Midbrain (tissue), 1 donor: ENCODE data around the gene PIK3R1.
"Not testable (repeated sequence)": the region's sequence is repeated elsewhere in the genome, so short reads cannot be mapped to it uniquely, and the experiment has no call there.

Source experiments
- DNase-seq: peaks from one replicate; lab custom pipeline; 2025; lab: John Stamatoyannopoulos, UW

Gene PIK3R1

DNA sequence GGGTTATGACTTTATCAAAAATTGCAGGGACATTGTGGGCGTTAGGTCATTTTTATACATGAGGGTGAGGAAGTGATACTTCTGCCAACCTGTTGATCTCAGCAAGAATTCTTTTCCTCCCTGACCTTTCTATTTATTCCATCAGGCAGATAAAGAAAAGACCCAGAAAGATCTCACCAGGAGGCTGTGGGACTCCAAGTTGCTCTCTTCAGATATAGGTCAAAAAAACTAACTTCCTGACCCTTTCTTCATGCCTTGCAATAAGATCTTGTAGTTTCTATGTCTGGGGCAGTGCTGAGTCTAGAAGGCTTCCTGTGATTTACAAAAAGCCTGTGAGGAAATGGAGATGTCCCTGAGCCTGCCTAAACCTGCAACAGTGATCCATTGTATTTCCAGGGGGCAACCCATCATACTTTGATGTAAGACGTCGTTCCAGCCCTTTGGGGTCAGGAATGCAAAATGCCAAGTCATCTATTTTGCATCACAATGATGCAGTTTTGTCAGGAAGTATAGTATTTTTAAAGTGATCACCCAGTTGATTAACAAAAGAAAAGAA lies 22.0 kb upstream of the PIK3R1 start:
- no peak for DNase-seq

DNA sequence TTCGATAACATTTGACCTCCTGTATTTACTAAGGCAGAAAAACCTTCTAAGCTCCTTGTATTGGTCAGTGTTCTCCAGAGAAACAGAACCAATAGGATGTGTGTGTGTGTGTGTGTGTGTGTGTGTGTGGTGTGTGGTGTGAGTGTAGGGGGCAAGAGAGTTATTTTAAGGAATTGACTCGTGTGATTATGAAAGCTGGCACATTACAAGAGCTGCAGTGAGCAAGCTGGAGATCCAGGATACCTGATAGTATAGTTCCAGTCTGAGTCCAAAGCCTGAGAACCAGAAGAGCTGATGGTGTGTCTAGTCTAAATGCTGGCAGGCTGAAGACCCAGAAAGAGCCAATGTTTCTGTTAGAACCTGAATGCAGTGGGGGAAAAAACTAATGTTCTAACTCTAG lies 21.2 kb upstream of the PIK3R1 start:
- no peak for DNase-seq

DNA sequence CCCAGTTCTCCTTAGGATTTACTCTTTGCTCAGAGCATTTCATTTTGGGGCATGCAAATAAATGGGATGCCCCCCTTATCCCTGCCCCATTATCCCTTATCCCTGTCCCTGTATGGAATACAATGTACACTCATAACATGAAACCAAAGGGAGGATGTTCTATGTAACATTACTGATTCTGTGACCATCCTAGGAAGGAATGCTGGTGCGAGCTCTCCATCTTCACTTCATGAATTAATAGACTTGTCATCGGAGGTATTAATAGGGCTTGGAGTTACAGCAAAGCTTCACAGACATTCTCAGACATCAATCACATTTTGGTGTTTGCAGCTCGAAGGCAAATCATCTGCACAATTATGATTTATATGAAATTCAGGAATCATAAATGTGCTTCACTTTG lies 20.4 kb upstream of the PIK3R1 start:
- no peak for DNase-seq

DNA sequence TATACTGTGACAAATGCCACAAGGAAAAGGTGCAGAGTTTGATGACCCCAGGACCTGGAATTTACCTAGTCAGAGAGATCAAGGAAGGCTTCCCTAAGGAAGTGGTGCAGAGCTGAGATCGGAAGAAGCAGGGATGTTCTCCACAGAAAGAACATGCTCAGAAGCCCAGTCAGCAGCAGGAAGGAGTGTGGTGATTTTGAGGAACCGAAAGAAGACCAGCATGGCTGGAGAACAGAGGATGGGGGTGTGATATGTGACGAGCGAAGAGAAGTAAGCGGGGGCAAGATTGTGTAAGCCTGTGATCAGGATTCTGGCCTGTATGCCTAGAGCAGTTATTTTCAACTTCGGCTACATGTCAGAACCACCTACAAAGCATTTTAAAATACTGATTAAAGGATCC lies 18.7 kb upstream of the PIK3R1 start:
- peak; percentile 33 for DNase-seq

DNA sequence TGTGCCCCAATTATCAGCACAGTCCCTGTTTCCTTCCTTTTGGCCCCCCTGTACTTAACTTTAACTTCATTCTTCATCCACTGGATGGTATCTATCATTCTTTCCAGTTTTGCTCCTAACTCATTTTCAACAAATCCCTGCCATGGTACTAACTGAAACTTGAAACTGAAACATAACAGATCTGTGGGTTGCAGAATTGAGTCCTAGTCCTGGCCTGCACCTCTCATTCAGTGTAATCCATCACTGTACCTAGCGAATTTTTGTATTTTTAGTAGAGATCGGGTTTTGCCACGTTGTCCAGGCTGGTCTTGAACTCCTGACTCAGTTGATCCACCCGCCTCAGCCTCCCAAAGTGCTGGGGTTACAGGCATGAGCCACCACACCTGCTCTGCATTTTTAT lies 15.3 kb upstream of the PIK3R1 start:
- DNase-seq, result no peak

DNA sequence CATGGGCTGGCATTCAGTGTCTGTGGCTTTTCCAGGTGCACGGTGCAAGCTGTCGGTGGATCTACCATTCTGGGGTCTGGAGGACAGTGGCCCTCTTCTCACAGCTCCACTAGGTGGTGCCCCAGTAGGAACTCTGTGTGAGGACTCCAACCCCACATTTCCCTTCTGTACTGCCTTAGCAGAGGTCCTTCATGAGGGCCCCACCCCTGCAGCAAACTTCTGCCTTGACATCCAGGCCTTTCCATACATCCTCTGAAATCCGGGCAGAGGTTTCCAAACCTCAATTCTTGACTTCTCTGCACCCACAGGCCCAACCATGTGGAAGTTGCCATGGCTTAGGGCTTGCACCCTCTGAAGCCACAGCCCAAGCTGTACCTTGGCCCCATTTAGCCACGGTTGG lies 4.9 kb upstream of the PIK3R1 start:
- DNase-seq, result not testable (repeated sequence)

DNA sequence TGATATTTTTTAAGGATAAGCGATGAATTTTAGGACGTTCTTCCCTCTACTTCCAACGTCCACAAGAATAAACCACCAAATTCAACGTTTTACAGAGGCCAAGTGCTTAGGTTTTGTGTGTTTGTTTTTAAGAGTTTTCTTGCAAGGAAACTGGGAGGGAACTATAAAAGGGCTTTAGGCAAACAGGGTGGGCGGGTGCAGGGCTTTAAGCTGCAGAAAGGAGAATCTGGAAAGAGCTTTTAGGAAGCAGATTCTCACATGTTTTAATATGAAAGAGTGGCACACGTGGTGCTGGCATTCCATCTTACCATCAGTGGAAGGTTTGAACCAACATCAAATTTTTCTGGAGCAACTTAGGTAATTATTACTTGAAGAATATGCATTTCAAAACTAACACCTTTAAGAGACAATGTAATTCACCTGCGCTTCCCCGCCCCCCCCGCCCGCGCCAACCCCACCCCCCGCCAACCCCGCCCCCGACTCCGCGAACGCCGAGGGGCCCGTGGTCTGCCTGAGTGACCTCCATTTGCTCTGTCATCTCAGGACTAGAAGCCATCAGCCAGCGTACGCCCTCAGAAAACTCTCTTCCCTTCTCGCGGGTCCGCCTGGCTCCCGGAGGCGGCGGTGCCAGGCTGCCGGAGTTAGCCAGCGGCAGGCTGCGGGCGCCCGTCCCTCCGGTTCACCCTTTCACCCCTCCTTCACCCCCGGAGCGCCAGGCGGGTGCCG lies 911 bp upstream of the PIK3R1 start:
- peak; percentile 48 for DNase-seq

DNA sequence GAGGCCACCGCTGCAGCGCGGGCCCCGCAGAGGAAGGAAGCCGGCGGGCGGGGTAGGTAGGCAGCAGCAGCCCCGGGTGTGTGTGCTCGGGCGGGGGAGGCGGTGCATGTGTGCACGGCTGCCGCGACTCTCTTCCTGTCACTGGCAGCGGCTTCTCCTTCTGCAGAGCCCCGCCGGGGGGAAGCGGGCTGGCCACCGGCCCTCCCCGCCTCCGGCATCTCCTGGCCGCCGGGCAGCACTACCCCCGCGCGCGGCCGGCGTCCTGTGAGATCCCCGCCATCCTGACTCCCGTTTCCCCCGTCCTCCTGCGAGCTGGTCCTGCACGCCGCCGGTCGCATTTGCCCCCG lies 315 bp downstream of the PIK3R1 start:
- DNase-seq, result peak; percentile 57

DNA sequence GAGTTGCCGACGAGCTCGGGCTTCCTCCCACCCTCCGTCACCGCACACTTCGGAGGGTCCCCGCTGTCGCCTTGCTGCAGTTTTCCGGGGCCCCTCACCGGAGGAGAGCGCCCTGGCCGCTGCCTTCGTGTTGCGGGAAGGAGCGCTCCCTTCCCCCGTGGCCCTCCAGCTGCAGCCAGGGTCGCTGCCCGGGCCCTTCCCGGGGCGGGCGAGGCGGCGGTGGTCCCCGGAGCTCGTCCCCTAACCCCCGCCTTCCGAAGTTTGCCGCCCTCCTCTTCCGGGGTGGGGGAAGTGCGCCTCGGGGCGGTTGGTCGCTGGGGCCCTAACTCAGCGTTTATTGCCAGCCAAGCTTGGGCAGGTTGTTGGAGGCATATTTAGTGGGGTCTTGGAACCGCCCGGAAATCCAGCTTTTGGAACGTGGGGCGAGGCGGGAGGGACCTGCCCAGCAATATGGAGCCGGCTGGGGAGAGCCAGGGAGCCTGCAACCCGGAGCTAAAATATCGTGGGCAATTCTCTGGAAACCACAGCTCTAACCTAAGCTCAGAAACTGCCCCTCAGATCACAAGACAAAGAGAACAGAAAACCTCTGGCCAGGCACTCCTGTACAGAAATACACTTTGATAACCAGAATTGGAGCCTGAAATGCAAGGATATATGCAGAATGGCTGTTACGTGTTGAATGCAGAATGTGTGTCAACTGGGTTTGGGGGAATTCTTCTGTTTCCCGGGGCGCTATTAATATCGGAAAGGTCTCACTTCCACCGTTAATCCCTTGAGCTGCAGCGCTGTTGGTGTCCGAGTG lies 890 bp downstream of the PIK3R1 start:
- peak; percentile 73 for DNase-seq

DNA sequence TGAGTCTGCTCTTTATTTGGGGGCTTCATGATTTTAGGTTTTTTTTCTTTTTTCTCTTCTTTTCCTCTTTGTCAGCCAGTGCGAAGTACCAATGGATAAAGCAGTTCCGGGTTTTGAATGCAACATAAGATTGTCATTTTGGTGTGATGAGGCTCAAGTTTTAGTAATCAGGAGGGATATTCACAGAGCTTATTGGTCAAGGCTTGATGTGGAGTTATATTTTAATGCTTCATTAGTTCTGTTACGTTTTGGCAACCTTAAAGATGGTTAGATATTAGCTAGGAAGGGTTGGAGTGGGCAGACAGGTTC lies 1.4 kb downstream of the PIK3R1 start:
- no peak for DNase-seq

DNA sequence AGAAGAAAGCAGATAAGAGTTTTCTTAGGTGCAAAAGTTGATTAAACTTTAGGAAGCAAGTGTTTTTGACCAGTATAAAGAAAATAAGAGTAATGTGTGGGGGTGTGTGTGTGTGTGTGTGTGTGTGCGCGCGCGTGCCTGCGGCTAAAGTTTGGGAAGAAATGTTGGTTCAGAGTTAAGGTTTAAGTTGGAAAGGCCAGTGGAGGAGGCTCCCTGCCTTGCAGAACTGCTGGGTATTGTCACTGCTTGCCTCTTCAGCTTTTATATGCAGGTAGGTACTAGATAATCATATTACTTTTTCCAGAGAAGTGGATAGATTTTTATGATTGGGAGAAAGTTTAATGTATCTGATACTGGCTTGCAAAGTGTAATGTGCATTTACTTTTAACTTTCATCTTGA lies 2.0 kb downstream of the PIK3R1 start:
- DNase-seq, result no peak

DNA sequence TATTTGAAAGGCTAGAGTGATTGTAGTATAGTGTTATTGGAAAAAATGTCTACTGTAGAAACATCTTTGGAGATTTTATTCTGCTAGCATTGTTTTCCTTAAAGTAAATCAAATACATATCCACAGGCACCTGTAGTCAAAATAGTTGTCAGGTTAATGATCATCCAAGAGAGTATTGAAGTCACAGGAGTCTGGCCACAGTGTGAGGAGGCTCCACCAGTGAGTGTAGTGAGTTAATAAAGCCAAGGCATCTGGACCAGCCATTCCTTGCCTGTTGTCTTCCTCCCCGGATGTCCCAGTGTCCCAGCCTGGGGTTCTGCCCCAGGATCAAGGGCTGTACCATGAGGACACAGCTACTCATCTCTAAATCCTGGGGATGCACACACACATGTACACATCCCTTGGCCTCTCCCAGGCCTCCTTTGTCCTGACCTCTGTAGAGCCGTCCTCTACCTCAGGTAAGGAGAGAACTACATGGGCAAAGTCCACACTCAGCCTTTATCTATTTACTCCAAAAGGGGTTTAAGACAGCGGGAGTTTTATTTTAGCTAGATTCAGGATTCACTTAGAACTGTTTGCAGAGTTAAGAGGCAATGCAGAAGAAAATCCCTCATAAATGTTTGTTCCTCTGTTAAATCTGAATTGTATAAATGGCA lies 3.7 kb downstream of the PIK3R1 start:
- no peak for DNase-seq

DNA sequence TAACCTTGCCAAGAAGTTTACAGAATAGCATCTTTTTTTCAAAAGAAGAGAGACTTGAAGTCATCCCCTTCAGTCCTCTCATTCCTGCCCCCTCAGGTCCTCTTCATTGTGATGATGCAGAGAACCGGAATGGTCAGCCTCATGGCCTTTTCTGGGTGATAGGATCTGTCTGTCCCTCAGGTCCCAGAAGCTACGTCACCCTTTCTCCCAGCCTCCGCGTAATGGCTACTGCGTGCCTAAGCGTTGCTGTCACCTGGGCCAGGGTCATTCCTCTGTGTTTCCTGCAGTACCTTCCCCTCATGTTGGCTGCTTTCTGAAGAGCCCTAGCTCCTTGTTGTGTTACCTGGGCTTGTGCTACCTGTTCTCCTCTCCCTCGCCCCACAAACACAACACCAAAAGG lies 4.7 kb downstream of the PIK3R1 start:
- DNase-seq, result no peak

DNA sequence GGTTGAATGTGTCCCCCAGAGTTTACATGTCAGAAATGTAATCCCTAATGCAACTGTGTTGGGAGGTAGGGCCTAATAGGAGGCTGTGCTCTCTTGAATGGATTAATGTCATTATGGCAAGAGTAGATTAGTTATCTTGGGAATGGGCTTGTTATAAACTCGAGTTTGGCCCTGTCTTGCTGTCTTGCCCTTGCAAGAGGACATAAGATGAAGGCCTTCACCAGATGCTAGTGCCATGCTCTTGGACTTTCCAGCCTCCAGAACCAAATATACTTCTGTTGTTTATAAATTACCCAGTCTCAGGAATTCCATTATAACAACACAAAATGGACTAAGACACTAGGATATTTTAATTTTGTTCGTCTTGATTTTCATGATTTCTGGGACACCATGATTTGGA lies 5.4 kb downstream of the PIK3R1 start:
- DNase-seq, result no peak

DNA sequence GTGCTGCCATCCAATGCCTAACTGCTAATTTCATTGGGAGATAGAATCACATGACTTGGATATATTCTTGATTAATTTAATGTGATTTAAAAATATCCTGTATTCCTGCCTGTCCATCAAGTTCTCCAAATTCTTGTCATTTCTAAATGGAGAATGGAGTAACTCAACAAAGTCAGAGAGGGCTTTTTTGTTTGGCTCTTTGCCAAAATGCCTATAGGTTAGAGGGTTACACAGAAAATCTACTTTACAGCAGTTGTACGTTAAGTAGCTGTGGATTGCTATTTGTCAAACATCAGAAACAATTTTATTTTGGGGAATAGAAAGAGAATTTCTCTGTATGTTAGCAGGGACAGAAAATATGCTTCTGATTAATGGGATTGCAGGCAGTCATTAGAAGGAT lies 5.9 kb downstream of the PIK3R1 start:
- DNase-seq, result no peak

DNA sequence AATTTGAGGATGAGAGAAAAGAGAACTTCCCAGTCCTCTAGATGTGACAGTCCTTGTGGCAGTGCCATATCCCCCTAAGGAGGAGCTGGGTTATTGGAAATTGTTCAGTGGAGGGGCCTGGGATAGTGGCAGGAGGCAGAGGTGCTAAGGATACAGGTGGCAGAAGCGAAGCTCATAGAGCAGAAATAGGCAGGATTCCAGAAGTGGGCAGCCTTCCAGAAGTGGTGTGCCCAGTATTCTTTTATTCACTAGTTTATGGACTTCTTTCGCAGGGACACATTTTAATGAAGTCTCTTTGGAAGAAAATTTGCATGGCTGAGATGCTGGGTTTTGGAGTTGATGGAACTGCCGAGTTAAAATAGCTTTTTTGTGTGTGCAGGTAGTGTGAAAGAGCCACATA lies 6.8 kb downstream of the PIK3R1 start:
- DNase-seq, result no peak

DNA sequence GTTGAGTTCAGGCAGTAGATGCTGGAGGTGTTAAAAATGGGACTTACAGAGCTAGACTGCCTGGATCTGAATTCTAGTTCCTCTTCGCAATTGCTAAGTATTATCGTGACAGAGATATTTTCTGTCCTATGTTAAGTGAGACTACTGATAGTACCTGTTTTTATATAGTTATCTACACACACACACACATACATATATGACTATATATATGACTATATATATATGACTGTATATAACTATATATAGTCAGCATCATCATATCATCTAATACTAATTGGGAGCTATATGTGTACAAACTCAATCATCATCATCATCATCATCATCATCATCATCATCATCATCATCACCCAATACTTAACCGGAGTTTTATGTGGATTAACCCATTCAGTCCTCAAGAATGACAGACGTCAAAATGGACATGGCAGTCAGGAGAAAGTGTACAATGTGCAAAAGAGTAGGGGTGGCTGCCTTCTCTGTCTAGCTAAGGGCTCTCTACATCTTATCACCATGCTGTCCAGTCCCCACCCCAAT lies 7.3 kb downstream of the PIK3R1 start:
- DNase-seq, result no peak

DNA sequence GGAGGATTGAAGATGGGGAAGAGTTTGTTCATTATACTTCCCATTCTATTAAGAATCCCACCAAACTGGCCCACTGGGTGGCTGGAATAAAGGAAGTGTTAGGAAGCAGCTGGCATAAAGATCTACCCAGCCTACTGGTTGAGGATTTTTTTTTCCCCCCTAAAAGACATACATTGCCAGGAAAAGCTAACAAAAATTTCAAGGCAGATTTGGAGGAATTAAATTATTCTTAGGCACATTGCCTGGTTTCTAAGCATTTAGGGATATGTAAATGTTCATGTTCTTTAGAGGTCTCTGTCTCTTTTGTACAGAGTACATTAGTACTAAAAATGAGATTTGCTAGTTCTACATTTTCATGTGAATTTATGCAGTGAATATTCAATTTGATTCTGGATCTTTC lies 8.3 kb downstream of the PIK3R1 start:
- DNase-seq, result no peak

DNA sequence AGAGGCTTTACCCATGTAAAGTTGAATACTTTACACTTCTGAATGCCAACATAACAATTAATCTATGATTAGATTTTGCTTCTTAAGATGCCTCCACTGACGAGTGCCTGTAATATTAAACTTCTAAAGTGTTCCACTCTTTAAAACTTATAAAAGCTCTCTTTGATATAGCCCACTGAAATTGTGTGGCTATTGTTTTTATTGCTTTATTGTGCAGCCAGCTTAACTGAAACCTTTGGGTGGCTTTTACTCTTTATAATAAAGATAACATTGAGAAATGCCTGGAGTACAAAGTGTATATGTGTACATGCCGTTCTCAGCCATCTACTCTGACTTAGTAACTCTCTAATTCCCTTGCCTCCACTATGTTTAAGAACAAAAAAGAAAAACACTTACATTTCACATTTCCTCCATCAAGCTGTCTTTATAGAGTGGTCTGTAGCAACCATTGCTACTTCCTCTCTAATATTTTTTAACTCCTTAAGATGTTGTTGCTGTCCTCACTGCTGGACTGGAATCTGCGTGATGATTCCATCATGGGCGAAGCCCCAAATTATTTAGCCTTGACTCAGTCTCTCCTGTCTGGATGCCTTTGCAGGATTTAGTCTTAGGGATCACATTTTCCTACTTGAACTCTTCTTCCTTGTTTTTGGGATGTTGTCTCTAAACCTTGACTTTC lies 9.1 kb downstream of the PIK3R1 start:
- no peak for DNase-seq

DNA sequence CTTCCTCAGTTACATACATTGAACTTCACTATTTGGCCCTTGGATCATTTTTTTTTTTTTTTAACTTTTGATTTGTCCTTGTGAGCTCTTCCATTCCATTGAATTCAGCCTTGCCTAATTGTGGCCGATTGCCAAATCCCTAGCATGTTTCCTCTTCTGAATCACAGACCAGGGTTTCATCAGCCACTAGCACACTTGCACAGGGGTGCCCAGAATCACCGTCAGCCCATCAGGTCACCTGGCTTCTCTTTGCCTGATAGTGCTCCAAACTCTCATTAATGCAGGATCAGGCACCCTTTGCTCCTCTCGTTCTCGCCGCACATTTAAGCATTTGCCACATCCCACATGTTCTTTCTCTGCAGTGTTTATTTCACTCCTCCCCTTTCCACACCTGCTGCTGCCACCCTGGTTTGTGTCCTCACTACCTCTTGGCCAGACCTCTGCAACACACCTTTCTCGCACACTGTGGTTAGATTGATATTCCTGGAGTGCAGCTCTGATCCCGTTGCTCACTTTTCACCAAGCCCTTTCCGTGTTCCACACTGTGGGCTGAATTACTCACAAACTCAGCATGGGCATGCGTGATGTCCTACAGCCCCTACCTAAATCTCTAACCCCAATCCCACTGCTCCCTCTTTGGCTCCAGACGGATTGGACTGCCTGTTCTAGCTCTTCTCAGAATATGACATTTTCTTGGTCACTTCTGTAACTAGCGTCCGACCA lies 9.8 kb downstream of the PIK3R1 start:
- peak; percentile 39 for DNase-seq

DNA sequence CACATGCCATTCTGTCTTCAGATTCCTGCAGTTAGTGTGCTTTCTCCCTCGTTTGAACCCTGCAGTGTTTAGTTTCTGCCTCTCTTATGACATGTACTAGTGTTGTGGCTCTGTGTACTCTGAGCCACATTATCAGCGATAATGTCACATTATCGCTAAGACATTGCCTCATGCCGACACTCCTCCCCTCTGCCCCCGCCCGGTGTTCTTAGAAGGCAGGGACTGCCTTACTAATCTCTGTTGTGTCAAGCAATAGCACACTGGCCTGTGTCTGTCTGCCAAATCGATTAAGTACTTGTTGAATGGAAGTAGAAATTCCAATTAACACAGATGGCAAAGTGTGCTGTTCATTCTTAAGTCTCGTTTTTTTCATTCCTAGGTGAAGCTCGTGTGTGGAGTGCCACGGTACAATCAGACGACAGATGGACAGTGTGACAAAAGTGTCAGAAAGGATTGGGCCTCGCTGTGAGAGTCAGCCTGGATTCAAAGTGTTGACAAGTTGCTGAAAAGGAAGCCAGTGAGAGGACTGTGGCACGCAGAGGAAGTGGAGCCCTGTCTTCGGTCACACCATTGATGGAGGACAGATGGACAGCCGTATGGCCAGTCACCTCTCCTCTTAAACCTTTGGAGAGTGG lies 10.5 kb downstream of the PIK3R1 start:
- DNase-seq, result no peak
